Measurements from ENCODE around the gene TAC3. TPM values are rescaled to one million over a fixed set of nuclear protein-coding genes. Genes with fewer than 3 reads are reported as not detected.
"Not testable (repeated sequence)": the region's sequence is repeated elsewhere in the genome, so short reads cannot be mapped to it uniquely, and the experiment has no call there.

TAC3 gene
- total RNA-seq, 4 donors from 2014 or later: not detected

DNA sequence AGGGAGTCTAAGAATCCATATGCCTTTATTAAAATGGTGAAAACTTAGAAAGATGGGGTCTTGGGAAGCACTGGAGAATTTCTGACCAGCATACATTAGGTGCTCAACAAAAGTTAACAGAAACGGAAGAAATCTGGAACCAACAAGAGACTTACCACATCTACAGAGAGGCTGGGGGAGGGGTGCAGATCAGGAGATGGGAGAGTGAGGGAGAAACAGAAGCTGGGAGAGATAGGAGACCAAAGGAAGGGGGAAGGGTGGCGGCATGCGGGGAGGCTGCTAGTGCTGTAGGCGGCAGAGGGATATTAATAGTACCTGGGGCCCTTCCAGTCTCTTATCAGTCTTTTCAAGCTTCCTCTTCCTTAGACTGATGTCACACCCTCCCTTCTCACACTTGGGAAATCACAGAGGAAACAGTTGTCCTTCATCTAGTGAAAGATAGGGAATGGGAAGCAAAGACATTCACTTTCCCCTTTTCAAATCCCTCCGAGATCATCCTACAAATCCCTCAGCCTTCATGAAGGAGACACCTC is 28.1 kb downstream of the TAC3 start:
- 63% methylated on average over 5 of the region's 5 CpGs for WGBS
- H3K27me3 ChIP-seq: no peaks in the 10 kb centered on the region
- peak; percentile 62 for DNase-seq (ENCODE audit: extremely low spot score)

DNA sequence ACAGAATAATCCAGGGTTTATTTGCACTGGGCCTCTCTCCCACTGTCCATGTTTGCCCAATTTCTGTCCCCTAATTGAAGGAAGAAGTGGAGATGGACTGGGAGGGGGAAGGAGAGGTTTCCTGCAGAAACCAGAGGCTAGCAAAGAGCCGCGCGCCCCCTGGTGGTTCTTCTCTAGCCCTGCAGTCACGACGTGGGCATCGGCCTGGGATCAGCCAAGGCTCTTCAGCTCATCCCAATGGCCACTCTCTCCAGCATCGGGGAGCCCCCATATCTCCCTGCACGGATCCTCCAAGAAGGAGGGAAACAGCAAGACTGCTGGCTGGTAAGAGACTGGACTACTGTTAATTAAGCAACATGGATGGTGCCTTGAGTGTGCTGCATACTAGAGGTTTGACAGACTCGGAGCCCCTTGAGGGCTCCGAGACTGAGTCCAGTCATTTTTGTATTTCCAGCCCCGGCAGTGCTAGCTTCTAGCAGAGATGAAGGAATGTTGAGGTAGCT is 28.7 kb downstream of the TAC3 start:
- H3K4me3 ChIP-seq: no peak overlapping the region
- no peaks in the 10 kb centered on the region for H3K36me3 ChIP-seq
- H3K9me3 ChIP-seq: no peaks in the 10 kb centered on the region
- H3K4me1 ChIP-seq: peaks cover 8 to 21% (median 12%) of the 10 kb centered on the region in 4 donors
- H3K27ac ChIP-seq (replicated peaks in 1 of 4): no peak overlapping the region
- H3K27me3 ChIP-seq: no peaks in the 10 kb centered on the region
- WGBS: 24% methylated on average over 11 of the region's 11 CpGs
- TF ChIP-seq, protein P1, sequence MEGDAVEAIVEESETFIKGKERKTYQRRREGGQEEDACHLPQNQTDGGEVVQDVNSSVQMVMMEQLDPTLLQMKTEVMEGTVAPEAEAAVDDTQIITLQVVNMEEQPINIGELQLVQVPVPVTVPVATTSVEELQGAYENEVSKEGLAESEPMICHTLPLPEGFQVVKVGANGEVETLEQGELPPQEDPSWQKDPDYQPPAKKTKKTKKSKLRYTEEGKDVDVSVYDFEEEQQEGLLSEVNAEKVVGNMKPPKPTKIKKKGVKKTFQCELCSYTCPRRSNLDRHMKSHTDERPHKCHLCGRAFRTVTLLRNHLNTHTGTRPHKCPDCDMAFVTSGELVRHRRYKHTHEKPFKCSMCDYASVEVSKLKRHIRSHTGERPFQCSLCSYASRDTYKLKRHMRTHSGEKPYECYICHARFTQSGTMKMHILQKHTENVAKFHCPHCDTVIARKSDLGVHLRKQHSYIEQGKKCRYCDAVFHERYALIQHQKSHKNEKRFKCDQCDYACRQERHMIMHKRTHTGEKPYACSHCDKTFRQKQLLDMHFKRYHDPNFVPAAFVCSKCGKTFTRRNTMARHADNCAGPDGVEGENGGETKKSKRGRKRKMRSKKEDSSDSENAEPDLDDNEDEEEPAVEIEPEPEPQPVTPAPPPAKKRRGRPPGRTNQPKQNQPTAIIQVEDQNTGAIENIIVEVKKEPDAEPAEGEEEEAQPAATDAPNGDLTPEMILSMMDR (IDR thresholded peaks at IDR 0.05): peak; percentile 94 to 97 (median 95)
- no peak for TF ChIP-seq POLR2A (IDR thresholded peaks at IDR 0.05; ENCODE audit: low read depth)
- peak in 1 of 2 donors; percentile 35 for TF ChIP-seq POLR2AphosphoS5 (IDR thresholded peaks at IDR 0.05)
- no peak for TF ChIP-seq EP300 (IDR thresholded peaks at IDR 0.05)
- peak; percentile 94 for DNase-seq (ENCODE audit: extremely low spot score)
- intact Hi-C loops (cut with DNase I): loop anchor here (1.0 kb wide), 1 partner anchor 229 kb away; no protein-coding TSS in a partner anchor

More for the DNA sequence above, 28.1 kb downstream of the TAC3 start:
- Histone ChIP-seq H3K4me3 (no peak overlapping the region), H3K27ac (replicated peaks in 1 of 4) (no peak overlapping the region), H3K9me3 (no peaks in the 10 kb centered on the region), H3K36me3 (no peaks in the 10 kb centered on the region), H3K4me1 (peaks cover 8 to 21% (median 12%) of the 10 kb centered on the region in 4 donors)
- TF ChIP-seq POLR2AphosphoS5 (IDR thresholded peaks at IDR 0.05): no peak
- no peak for TF ChIP-seq EP300 (IDR thresholded peaks at IDR 0.05)
- TF ChIP-seq, protein P1 (IDR thresholded peaks at IDR 0.05): no peak
- TF ChIP-seq POLR2A (IDR thresholded peaks at IDR 0.05; ENCODE audit: low read depth): no peak
- intact Hi-C loops (cut with DNase I): no loop called here

DNA sequence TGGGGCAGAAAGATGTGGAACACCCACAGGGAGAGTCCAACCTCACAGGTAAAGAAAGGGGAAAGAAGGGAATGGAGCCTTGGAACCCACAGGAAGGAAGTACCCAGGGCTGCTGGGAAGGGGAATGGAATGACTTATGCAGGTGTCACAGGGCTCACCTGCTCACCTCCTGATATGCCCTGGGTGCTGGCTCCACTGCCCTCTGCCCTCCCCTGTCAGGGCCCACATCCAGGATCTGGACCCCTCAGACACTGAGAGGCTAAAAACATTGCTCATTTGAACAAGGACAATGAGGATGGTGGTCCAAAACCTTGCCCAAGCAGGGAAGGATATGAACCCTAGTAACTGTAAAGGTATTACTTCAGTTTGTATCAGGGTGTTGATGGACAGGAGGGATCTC is 29.3 kb downstream of the TAC3 start:
- no peaks in the 10 kb centered on the region for H3K9me3 ChIP-seq
- TF ChIP-seq POLR2A (IDR thresholded peaks at IDR 0.05; ENCODE audit: low read depth) (no peak), POLR2AphosphoS5 (IDR thresholded peaks at IDR 0.05) (no peak), EP300 (IDR thresholded peaks at IDR 0.05) (no peak)
- TF ChIP-seq, protein P1 (IDR thresholded peaks at IDR 0.05): no peak
- no peaks in the 10 kb centered on the region for H3K27me3 ChIP-seq
- H3K36me3 ChIP-seq: no peaks in the 10 kb centered on the region
- DNase-seq (ENCODE audit: extremely low spot score): peak; percentile 85
- intact Hi-C loops (cut with DNase I): loop anchor here (1.0 kb wide), 1 partner anchor 229 kb away; no protein-coding TSS in a partner anchor
- no peak overlapping the region for H3K27ac ChIP-seq (replicated peaks in 1 of 4)
- no peak overlapping the region for H3K4me3 ChIP-seq
- peaks cover 8 to 21% (median 12%) of the 10 kb centered on the region in 4 donors for H3K4me1 ChIP-seq

DNA sequence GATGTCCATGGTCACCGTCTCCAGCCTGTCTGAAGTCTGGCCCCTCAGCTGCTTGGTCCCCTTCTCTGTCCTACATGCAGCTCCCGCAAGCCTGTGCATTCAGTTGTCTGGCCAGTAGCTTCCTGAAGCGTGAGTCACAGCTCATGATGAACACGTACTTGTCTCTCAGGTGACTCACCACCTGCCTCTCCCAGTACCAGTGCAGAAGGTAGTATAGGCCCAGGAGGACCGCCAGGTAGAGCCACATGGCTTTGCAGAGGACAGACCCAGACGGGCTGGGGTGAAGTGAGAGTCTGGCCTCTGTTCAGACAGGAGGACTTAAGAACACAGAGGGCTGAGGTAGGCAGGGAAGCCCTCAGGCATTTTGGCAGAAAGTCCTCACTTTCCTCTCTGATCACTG is 30.6 kb downstream of the TAC3 start:
- H3K9me3 ChIP-seq; H3K36me3 ChIP-seq; intact Hi-C loops (cut with DNase I); H3K27me3 ChIP-seq; H3K4me3 ChIP-seq; H3K27ac ChIP-seq (replicated peaks in 1 of 4): not testable (repeated sequence)
- whole genome bisulfite sequencing: 35% methylated on average over 2 of the region's 6 CpGs
- peak; percentile 86 for DNase-seq (ENCODE audit: extremely low spot score)
- H3K4me1 ChIP-seq: peaks cover 8 to 15% (median 10%) of the 10 kb centered on the region in 4 donors

DNA sequence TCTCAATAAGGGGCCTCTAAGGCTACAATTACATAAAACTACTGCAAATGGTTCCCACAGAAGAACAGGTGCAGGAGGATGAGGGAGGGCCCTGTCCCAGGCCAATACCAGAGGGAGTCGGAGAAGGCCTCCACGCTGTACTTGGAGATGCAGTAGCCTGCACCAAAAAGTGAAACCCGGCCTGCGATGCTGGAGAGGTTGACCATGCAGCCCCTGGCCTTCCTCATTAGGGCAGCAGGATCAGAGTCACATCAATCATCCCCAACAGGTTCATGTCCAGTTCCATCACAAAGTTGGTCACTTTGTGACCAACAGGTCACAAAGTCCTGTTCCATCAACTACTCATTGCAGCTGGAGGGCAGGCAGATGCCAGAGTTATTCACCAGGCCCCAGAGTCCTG is 32.9 kb downstream of the TAC3 start:
- no peaks in the 10 kb centered on the region for H3K9me3 ChIP-seq
- no peak overlapping the region for H3K4me3 ChIP-seq
- peaks cover 8 to 12% (median 10%) of the 10 kb centered on the region in 4 donors for H3K4me1 ChIP-seq
- H3K27me3 ChIP-seq: no peaks in the 10 kb centered on the region
- intact Hi-C loops (cut with DNase I): no loop called here
- WGBS: 100% methylated on average over 3 of the region's 4 CpGs
- H3K27ac ChIP-seq (replicated peaks in 1 of 4): no peak overlapping the region
- H3K36me3 ChIP-seq: no peaks in the 10 kb centered on the region
- peak; percentile 87 for DNase-seq (ENCODE audit: extremely low spot score)
- TF ChIP-seq POLR2AphosphoS5 (IDR thresholded peaks at IDR 0.05) (no peak), EP300 (IDR thresholded peaks at IDR 0.05) (no peak), POLR2A (IDR thresholded peaks at IDR 0.05; ENCODE audit: low read depth) (no peak)
- TF ChIP-seq, protein P1 (IDR thresholded peaks at IDR 0.05): no peak

DNA sequence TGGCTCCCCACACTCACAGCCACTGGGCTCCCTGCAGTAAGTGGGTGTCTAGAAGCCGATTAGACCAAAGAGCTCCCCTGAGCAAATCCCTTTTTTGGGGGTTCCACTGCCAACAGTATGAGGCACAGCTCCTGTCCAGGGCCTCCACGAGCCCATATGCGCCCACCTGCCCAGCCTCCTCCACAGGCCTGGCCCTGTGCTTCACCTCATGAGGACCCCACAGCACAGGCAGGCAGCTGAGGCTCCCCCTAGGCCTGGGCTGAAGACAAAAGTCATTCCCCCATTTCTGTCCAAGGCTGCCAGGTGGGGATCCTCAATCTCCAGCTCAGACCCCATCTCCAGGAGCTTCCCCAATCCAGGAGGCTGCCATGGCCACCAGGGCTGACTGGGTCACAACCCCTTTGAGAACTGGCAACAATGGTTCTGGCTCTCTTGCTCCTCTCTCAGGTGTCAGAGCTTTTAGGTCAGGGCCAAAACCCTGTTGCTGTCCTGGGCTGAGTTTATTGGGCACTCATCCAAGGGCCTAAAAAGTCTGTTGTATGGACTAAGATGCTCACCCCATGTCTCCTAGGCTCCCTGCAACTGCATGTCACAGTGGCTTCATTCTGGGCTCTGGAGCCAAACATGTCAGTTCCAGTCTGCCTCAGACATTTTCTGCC is 33.6 kb downstream of the TAC3 start:
- peak; percentile 64 for DNase-seq (ENCODE audit: extremely low spot score)
- H3K36me3 ChIP-seq; H3K27me3 ChIP-seq; intact Hi-C loops (cut with DNase I); H3K4me1 ChIP-seq; H3K9me3 ChIP-seq; H3K4me3 ChIP-seq; H3K27ac ChIP-seq (replicated peaks in 1 of 4): not testable (repeated sequence)
- WGBS: no CpG with 5 or more reads among the region's 3 CpGs
